ENCODE results near the gene AKR1C2.
"Not testable (repeated sequence)": the region's sequence is repeated elsewhere in the genome, so short reads cannot be mapped to it uniquely, and the experiment has no call there.

Gene AKR1C2

GRCh38 chr10:4942931-4943330 lies 60.7 kb downstream of the AKR1C2 start:
- not testable (repeated sequence) for H3K4me1 Mint-ChIP-seq; H3K36me3 Mint-ChIP-seq; H3K27ac Mint-ChIP-seq; H3K4me3 Mint-ChIP-seq; H3K9me3 Mint-ChIP-seq; DNase-seq (ENCODE audit: low spot score in 2 of 2); ATAC-seq

- no peak for DNase-seq (ENCODE audit: low spot score in 2 of 2)
- H3K27ac Mint-ChIP-seq, result no peak overlapping the region
- H3K4me1 Mint-ChIP-seq, result no peaks in the 10 kb centered on the region
- no peak overlapping the region for H3K4me3 Mint-ChIP-seq
- H3K36me3 Mint-ChIP-seq, result no peaks in the 10 kb centered on the region
- no peak for ATAC-seq
- no peaks in the 10 kb centered on the region for H3K9me3 Mint-ChIP-seq
Observed at GRCh38 chr10:4941540-4942330, 61.9 kb downstream of the AKR1C2 start.

GRCh38 chr10:4940909-4941308 lies 62.7 kb downstream of the AKR1C2 start:
- H3K36me3 Mint-ChIP-seq; H3K27ac Mint-ChIP-seq; H3K9me3 Mint-ChIP-seq; H3K4me3 Mint-ChIP-seq; H3K4me1 Mint-ChIP-seq; DNase-seq (ENCODE audit: low spot score in 2 of 2); ATAC-seq: not testable (repeated sequence)

GRCh38 chr10:4940073-4940428 lies 63.6 kb downstream of the AKR1C2 start:
- not testable (repeated sequence) for H3K9me3 Mint-ChIP-seq; DNase-seq (ENCODE audit: low spot score in 2 of 2); H3K4me1 Mint-ChIP-seq; H3K27ac Mint-ChIP-seq; ATAC-seq; H3K36me3 Mint-ChIP-seq; H3K4me3 Mint-ChIP-seq

- Mint-ChIP-seq H3K4me3 (no peak overlapping the region), H3K36me3 (no peaks in the 10 kb centered on the region), H3K9me3 (no peaks in the 10 kb centered on the region), H3K27ac (no peak overlapping the region), H3K4me1 (no peaks in the 10 kb centered on the region)
- ATAC-seq (no peak), DNase-seq (ENCODE audit: low spot score in 2 of 2) (no peak)
Observed at GRCh38 chr10:4939224-4940072, 64.2 kb downstream of the AKR1C2 start.

Data from stimulated activated effector memory CD8-positive, alpha-beta T cell treated with anti-CD3 and anti-CD28 coated beads, Interleukin-12 subunit alpha, Interleukin-12 subunit beta, amount 100 ng/mL, for 72 hours (primary cell).